BLaER1 treated with 17β-estradiol and CSF1 and Interleukin-3, amounts not matched to agents 10 nM and 100 nM (cell line): ENCODE measurements around the gene PIM2.
A peak's percentile ranks its signal among the peaks of the same experiment; 100 is the strongest.

ENCODE experiments used
- H3K27ac ChIP-seq, 11 experiments: shearing (Covaris generic); formaldehyde crosslinking; 2 replicates each; pipeline ENCODE4 v1.8.1; 2022
- H3K27me3 ChIP-seq, 11 experiments: shearing (Covaris generic); formaldehyde crosslinking; 2 replicates each; pipeline ENCODE4 v1.8.1; 2022
- H3K36me3 ChIP-seq, 11 experiments: shearing (Covaris generic); formaldehyde crosslinking; 2 replicates each; pipeline ENCODE4 v1.8.1; 2022
- H3K4me1 ChIP-seq, 10 experiments: shearing (Covaris generic); formaldehyde crosslinking; 2 replicates each; pipeline ENCODE4 v1.8.1; 2022
- H3K4me2 ChIP-seq, 11 experiments: shearing (Covaris generic); formaldehyde crosslinking; 2 replicates each; pipeline ENCODE4 v1.8.1; 2022
- H3K4me3 ChIP-seq, 10 experiments: shearing (Covaris generic); formaldehyde crosslinking; 2 replicates each; pipeline ENCODE4 v1.8.1; 2022
- H3K9ac ChIP-seq, 11 experiments: shearing (Covaris generic); formaldehyde crosslinking; 2 replicates each; pipeline ENCODE4 v1.8.1; 2022
- H3K9me3 ChIP-seq, 11 experiments: shearing (Covaris generic); formaldehyde crosslinking; replicated peaks in 1 of 11; 2 replicates each; pipeline ENCODE4 v1.8.1; 2022
- H4K20me1 ChIP-seq, 11 experiments: shearing (Covaris generic); formaldehyde crosslinking; 2 replicates each; pipeline ENCODE4 v1.8.1; 2022
- Cebpa-rat ChIP-seq, 11 experiments: shearing (Covaris generic); IDR thresholded peaks; 2 replicates each; pipeline ENCODE4 v1.8.1; 2022

Gene PIM2

GRCh38 chrX:48864210-48864609 lies 54.6 kb downstream of the PIM2 start:
- Histone ChIP-seq H3K36me3 (no peaks in the 10 kb centered on the region), H3K4me2 (0 out of 22 replicates have a peak overlapping the region, but pooled peaks of 1 of the 11 experiments have one; percentile 6), H3K4me3 (no peak overlapping the region), H3K9ac (no peak overlapping the region), H3K27me3 (peaks cover 20 to 79% (median 54%) of the 10 kb centered on the region in 11 experiments; a peak in 20 of 22 replicates), H3K9me3 (peaks cover 0 to 14% (median 0%) of the 10 kb centered on the region in 11 experiments; a peak in 3 of 22 replicates), H4K20me1 (no peaks in the 10 kb centered on the region), H3K27ac (no peak overlapping the region), H3K4me1 (peaks cover 0 to 11% (median 5%) of the 10 kb centered on the region in 10 experiments; a peak in 5 of 20 replicates)
- TF ChIP-seq Cebpa-rat (IDR thresholded peaks at IDR 0.05) = no peak
